GM19238 (cell line): ENCODE results near the gene BCAP31.
"Not testable (repeated sequence)": the region's sequence is repeated elsewhere in the genome, so short reads cannot be mapped to it uniquely, and the experiment has no call there.

Experiments used
- DNase-seq: peaks from one replicate; pipeline ENCODE4 v3.0.0; 2011; ENCODE audit warnings: low spot score; ENCODE audit not compliant: insufficient read length

The BCAP31 gene

GRCh38 chrX:153696538-153696937 lies 27.6 kb downstream of the BCAP31 start:
- not testable (repeated sequence) for DNase-seq

DNA sequence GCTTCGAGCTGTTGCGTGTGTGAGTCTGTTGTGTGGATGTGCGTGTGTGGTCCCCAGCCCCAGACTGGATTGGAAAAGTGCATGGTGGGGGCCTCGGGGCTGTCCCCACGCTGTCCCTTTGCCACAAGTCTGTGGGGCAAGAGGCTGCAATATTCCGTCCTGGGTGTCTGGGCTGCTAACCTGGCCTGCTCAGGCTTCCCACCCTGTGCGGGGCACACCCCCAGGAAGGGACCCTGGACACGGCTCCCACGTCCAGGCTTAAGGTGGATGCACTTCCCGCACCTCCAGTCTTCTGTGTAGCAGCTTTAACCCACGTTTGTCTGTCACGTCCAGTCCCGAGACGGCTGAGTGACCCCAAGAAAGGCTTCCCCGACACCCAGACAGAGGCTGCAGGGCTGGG lies 28.1 kb downstream of the BCAP31 start:
- DNase-seq: no peak

- DNase-seq: no peak
These were observed 29.4 kb downstream of the BCAP31 start for GRCh38 chrX:153694687-153695270.

DNA sequence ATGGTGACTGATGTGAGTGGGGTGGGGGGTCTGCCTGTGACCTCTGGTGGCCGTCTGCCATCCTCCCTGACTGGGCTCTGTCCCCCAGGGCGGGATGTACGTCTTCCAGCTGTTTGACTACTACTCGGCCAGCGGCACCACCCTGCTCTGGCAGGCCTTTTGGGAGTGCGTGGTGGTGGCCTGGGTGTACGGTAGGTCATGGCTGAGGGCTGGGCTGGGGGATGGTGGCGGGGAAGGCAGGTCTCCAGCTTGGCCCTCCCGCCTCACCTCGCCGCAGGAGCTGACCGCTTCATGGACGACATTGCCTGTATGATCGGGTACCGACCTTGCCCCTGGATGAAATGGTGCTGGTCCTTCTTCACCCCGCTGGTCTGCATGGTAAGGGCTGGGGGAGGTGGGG lies 29.9 kb downstream of the BCAP31 start:
- DNase-seq: not testable (repeated sequence)

- DNase-seq: no peak
These were observed 30.7 kb downstream of the BCAP31 start for GRCh38 chrX:153693216-153694086.

DNA sequence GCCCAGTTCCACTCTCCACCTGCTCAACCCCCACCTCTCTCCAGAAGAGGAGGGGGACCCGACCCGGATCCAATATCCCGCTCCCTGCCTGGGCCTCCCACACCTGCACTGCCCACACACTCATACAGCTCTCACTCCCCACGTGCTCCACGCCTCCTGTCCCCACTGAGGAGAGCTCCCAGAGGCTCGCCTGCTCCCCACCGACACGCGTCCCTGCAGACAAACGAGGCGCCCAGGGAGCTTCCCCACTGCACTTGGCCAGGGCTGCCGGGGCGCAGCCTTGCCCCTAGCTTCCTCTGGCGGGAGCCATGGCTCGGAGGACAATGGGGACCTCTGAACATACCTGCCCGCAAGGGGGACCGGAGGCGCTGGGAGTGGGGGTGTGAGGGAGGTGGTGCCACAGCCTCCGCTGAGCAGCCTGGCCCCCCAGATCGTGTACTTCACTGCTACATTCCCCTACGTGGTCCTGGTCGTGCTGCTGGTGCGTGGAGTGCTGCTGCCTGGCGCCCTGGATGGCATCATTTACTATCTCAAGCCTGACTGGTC lies 31.5 kb downstream of the BCAP31 start:
- no peak for DNase-seq

- no peak for DNase-seq
These were observed 32.2 kb downstream of the BCAP31 start for GRCh38 chrX:153692003-153692402.

GRCh38 chrX:153691032-153691827 lies 33.0 kb downstream of the BCAP31 start:
- not testable (repeated sequence) for DNase-seq

DNA sequence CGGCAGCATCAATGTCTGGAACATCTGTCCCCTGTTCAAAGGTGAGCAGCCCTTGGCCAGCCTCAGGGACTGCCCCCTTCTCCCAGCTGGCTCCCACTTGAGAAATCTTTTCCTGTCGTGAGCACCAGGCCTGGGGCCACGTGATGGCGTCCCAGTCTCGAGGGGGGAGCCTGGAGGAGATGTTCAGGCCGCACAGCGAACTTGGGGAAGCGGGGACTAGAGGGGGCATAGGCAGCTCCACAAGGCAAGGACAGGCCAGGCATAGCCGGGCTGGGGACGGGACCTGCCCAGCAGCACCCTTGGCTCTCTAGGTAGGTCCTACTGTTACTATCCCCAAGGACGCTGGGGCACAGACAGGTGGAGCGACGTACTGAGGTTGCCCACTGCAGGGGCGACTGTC lies 33.7 kb downstream of the BCAP31 start:
- DNase-seq: no peak

GRCh38 chrX:153689654-153690465 lies 34.3 kb downstream of the BCAP31 start:
- DNase-seq: no peak

GRCh38 chrX:153688911-153689590 lies 35.1 kb downstream of the BCAP31 start:
- no peak for DNase-seq

DNA sequence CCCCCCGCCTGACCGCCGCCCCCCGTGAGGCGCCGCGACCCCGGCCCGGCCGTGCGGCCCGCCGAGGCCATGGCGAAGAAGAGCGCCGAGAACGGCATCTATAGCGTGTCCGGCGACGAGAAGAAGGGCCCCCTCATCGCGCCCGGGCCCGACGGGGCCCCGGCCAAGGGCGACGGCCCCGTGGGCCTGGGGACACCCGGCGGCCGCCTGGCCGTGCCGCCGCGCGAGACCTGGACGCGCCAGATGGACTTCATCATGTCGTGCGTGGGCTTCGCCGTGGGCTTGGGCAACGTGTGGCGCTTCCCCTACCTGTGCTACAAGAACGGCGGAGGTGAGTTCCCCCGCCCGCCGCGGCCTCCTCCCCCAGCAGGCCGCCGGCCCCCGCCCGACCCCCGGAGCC lies 35.7 kb downstream of the BCAP31 start:
- no peak for DNase-seq

DNA sequence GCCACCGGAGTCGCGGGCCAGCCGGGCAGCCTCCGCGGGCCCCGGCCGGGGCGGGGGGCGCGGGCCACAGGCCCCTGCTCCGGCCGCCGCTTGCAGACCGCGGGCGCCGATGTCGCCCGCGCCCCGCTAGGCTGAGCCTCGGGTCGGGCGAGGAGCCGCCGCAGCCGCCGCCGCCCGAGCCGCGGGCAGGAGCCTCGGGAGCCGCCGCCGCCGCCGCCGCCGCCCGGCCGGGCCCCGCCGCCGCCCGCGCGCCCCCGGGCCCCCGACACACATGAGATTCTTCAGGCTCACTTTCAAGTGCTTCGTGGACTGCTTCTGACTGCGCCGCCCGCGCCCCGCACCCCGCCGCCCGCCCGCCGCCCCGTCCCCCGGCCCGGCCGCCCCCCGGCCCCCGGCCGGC lies 36.1 kb downstream of the BCAP31 start:
- no peak for DNase-seq

DNA sequence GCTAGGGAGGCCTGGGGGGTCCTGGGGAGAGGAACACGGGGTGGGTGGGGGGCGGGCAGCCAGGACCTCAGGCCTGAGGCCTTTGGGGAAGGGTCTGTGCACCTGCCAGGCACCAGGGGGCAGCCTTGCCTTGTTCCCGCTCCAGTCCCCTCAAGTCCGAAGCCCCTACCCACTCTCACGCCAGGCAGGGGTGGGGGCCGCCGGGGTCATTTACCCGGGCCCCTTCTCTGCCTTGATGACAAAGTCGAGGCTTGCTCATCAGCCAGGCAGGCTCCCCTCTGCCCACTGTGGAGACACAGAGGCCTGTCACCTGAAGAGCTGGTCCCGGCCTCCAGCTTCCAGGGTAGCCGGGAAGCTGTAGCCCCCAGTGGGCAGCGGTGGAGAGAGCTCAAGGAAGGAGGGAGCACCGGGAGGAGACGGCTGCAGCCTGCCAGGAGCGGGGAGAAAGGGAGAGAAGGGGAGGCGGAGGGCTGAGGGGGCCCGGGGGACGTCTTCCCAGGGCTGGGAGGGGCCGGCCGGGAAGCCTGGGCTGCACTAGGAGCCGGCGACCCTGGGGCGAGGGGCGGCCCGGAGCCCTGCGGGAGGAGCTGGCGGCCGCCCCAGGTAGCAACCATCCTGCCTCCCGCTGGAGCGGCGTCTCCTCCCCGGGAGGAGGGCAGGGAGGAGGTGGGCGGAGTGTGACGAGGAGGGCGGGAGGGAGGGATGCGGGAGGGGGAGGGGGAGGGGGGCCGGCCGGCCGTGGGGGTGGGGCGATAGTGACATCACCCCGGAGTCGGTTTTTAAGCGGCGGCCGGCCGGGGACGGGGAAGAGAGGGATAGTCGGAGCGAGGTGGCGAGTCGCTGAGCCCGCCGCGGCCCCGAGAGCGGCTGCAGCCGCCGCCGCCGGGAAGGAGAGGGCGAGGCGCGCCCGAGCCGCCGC lies 36.8 kb downstream of the BCAP31 start, which contains the start of gene SLC6A8:
SLC6A8 (plus strand) TSS at position 806 of the 919 bp plus-strand sequence. CDS start 649 bp downstream, outside the sequence.
- no peak for DNase-seq

GRCh38 chrX:153686711-153687110 lies 37.5 kb downstream of the BCAP31 start:
- DNase-seq: no peak

GRCh38 chrX:153685751-153686696 lies 38.2 kb downstream of the BCAP31 start:
- DNase-seq: no peak

- DNase-seq: no peak
These were observed 39.0 kb downstream of the BCAP31 start for GRCh38 chrX:153685156-153685536.
